ENCODE measurements around the gene SLC22A7. TPM values are rescaled to one million over a fixed set of nuclear protein-coding genes. Genes with fewer than 3 reads are reported as not detected.

The SLC22A7 gene
- total RNA-seq, 1 experiment from 2014 or later = not detected

- Mint-ChIP-seq H3K27ac (no peak overlapping the region), H3K36me3 (ENCODE audit: insufficient read depth in 1 of 3, low read depth in 3 of 3) (no peaks in the 10 kb centered on the region), H3K27me3 (ENCODE audit: low read depth) (no peaks in the 10 kb centered on the region), H3K9me3 (no peaks in the 10 kb centered on the region), H3K4me3 (no peak overlapping the region), H3K4me1 (no peaks in the 10 kb centered on the region)
- H2BK5ac ChIP-seq (ENCODE audit: insufficient read length, low read length) = no peak overlapping the region
- no peaks in the 10 kb centered on the region for H3K4me1 ChIP-seq (ENCODE audit: insufficient read depth, low read length)
- no peak overlapping the region for H4K91ac ChIP-seq (ENCODE audit: insufficient read length, low read depth, low read length)
- no peak overlapping the region for H3K4ac ChIP-seq (ENCODE audit: low read depth, low read length)
- H3K14ac ChIP-seq (ENCODE audit: insufficient read depth, low read length) = no peak overlapping the region
- no peaks in the 10 kb centered on the region for H3K27me3 ChIP-seq (ENCODE audit: insufficient read depth, low read length)
- no peak overlapping the region for H2BK120ac ChIP-seq (ENCODE audit: low read depth, low read length, poor library complexity, severe bottlenecking)
- H4K8ac ChIP-seq (replicated peaks; ENCODE audit: insufficient read length, low read depth, low read length) = no peak overlapping the region
- no peaks in the 10 kb centered on the region for H3K23me2 ChIP-seq (ENCODE audit: insufficient read length, low read depth, low read length, poor library complexity, severe bottlenecking)
- no peak overlapping the region for H4K5ac ChIP-seq (ENCODE audit: insufficient read length, low read depth, low read length)
- H2BK15ac ChIP-seq (ENCODE audit: low read depth, low read length) = no peak overlapping the region
- H3K56ac ChIP-seq (ENCODE audit: insufficient read length, low read depth, low read length) = no peak overlapping the region
- DNase-seq = no peak
- H3T11ph ChIP-seq (ENCODE audit: low read length) = no peak overlapping the region
- no peak for TF ChIP-seq CTCF (conservative IDR thresholded peaks at IDR 0.05)
- H2BK12ac ChIP-seq (ENCODE audit: insufficient read length, low read depth, low read length) = no peak overlapping the region
- H3K23ac ChIP-seq (ENCODE audit: insufficient read length, low read depth, low read length) = no peak overlapping the region
- no peaks in the 10 kb centered on the region for H3K79me2 ChIP-seq (ENCODE audit: insufficient read depth, low read length)
- H2AK5ac ChIP-seq (ENCODE audit: insufficient read length, low read length) = no peak overlapping the region
- no peak overlapping the region for H3K27ac ChIP-seq (ENCODE audit: insufficient read length, low read depth, low read length)
- no CpG with 5 or more reads among the region's 1 CpG for WGBS (ENCODE audit: extremely low coverage, insufficient read length, low lambda C conversion rate)
- no peaks in the 10 kb centered on the region for H4K20me1 ChIP-seq (ENCODE audit: control insufficient read depth, insufficient read depth, insufficient read length)
- H2BK20ac ChIP-seq (ENCODE audit: low read depth, low read length, poor library complexity, severe bottlenecking) = no peak overlapping the region
- no peak overlapping the region for H3K18ac ChIP-seq (ENCODE audit: insufficient read length, low read depth, low read length)
- H3K4me2 ChIP-seq (ENCODE audit: insufficient read depth, insufficient read length, low read length) = no peak overlapping the region
- H2AFZ ChIP-seq (ENCODE audit: low read length) = no peak overlapping the region
- no peaks in the 10 kb centered on the region for H3K9me3 ChIP-seq (ENCODE audit: control insufficient read depth, low read depth, low read length)
- no peaks in the 10 kb centered on the region for H3K79me1 ChIP-seq (ENCODE audit: insufficient read depth, low read depth, low read length, poor library complexity, severe bottlenecking)
- no peak overlapping the region for H3K9ac ChIP-seq (ENCODE audit: extremely low read depth, insufficient read length, low read length)
Observed at GRCh38 chr6:43325876-43326275, 27.8 kb downstream of the SLC22A7 start.

All from H9 (cell line).